Measurements from ENCODE around the gene NBPF20.
"Not testable (repeated sequence)": the region's sequence is repeated elsewhere in the genome, so short reads cannot be mapped to it uniquely, and the experiment has no call there.

Gene NBPF20

GRCh38 chr1:145453873-145454823 is 28.7 kb upstream of the NBPF20 start:
- not testable (repeated sequence) for H2AK5ac ChIP-seq (ENCODE audit: low read length); H3K4me3 ChIP-seq (ENCODE audit: low read depth, low read length); H4K12ac ChIP-seq (ENCODE audit: low read depth, low read length); H3K4me2 ChIP-seq (ENCODE audit: low read length); DNase-seq; H3K18ac ChIP-seq (ENCODE audit: low read length); H3K36me3 ChIP-seq (ENCODE audit: control insufficient read depth in 1 of 2, insufficient read depth in 2 of 2, low read length in 2 of 2); H2BK12ac ChIP-seq (ENCODE audit: low read length); H3K4ac ChIP-seq (ENCODE audit: low read depth, low read length); H2BK5ac ChIP-seq (ENCODE audit: low read depth, low read length, poor library complexity); H3K14ac ChIP-seq (ENCODE audit: low read length); H3K79me1 ChIP-seq (ENCODE audit: low read length); H3K9me3 ChIP-seq (ENCODE audit: insufficient read depth, low read depth, low read length); H3K27me3 ChIP-seq (ENCODE audit: insufficient read depth, low read length); H4K91ac ChIP-seq (ENCODE audit: low read depth, low read length); H3K9ac ChIP-seq (ENCODE audit: low read length); H2AFZ ChIP-seq (ENCODE audit: insufficient read depth, low read length, poor library complexity); H3K27ac ChIP-seq (ENCODE audit: low read depth, low read length); H3K23ac ChIP-seq (ENCODE audit: low read length); H3K4me1 ChIP-seq (ENCODE audit: control insufficient read depth in 1 of 2, insufficient read depth in 2 of 2, low read length in 2 of 2); H3K79me2 ChIP-seq (ENCODE audit: control insufficient read depth, insufficient read depth, low read length, poor library complexity); H2BK120ac ChIP-seq (ENCODE audit: insufficient read depth, low read length, poor library complexity); H4K8ac ChIP-seq (ENCODE audit: low read depth, low read length)
- WGBS (ENCODE audit: extremely low coverage, insufficient coverage, insufficient read length), result no CpG with 5 or more reads among the region's 86 CpGs

DNA sequence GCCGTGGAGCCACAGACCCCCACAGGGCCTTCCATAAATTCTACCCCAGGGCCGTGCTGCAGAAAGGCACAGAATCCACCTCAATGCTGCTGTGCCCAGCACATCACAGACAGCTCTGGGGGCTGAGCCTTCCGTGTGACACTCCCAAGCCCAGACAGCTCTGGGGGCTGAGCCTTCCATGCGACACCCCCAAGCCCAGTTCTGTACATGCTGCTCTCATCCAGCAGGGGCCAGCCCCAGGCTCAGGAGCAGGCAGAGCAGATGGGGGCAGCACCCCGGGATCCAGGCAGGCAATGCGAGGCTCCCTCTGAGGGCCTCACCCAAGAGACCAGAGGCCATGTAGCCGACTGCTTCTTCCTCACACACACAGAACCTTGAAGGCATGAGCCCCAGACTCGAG is 27.1 kb upstream of the NBPF20 start:
- not testable (repeated sequence) for H3K36me3 ChIP-seq (ENCODE audit: control insufficient read depth in 1 of 2, insufficient read depth in 2 of 2, low read length in 2 of 2); H4K91ac ChIP-seq (ENCODE audit: low read depth, low read length); H3K4me2 ChIP-seq (ENCODE audit: low read length); H3K79me1 ChIP-seq (ENCODE audit: low read length); H2BK120ac ChIP-seq (ENCODE audit: insufficient read depth, low read length, poor library complexity); H4K8ac ChIP-seq (ENCODE audit: low read depth, low read length); H2BK5ac ChIP-seq (ENCODE audit: low read depth, low read length, poor library complexity); H2AFZ ChIP-seq (ENCODE audit: insufficient read depth, low read length, poor library complexity); DNase-seq; H3K9ac ChIP-seq (ENCODE audit: low read length); H3K14ac ChIP-seq (ENCODE audit: low read length); H3K23ac ChIP-seq (ENCODE audit: low read length); H3K4me3 ChIP-seq (ENCODE audit: low read depth, low read length); H3K9me3 ChIP-seq (ENCODE audit: insufficient read depth, low read depth, low read length); H2AK5ac ChIP-seq (ENCODE audit: low read length); H3K27me3 ChIP-seq (ENCODE audit: insufficient read depth, low read length); H3K27ac ChIP-seq (ENCODE audit: low read depth, low read length); H4K12ac ChIP-seq (ENCODE audit: low read depth, low read length); H3K18ac ChIP-seq (ENCODE audit: low read length); H3K4ac ChIP-seq (ENCODE audit: low read depth, low read length); H2BK12ac ChIP-seq (ENCODE audit: low read length); H3K4me1 ChIP-seq (ENCODE audit: control insufficient read depth in 1 of 2, insufficient read depth in 2 of 2, low read length in 2 of 2); H3K79me2 ChIP-seq (ENCODE audit: control insufficient read depth, insufficient read depth, low read length, poor library complexity)
- no CpG with 5 or more reads among the region's 8 CpGs for WGBS (ENCODE audit: extremely low coverage, insufficient coverage, insufficient read length)

GRCh38 chr1:145451914-145452313 is 26.5 kb upstream of the NBPF20 start:
- H3K4me1 ChIP-seq (ENCODE audit: control insufficient read depth in 1 of 2, insufficient read depth in 2 of 2, low read length in 2 of 2); H2BK5ac ChIP-seq (ENCODE audit: low read depth, low read length, poor library complexity); H2BK120ac ChIP-seq (ENCODE audit: insufficient read depth, low read length, poor library complexity); H4K8ac ChIP-seq (ENCODE audit: low read depth, low read length); H3K4ac ChIP-seq (ENCODE audit: low read depth, low read length); H3K79me2 ChIP-seq (ENCODE audit: control insufficient read depth, insufficient read depth, low read length, poor library complexity); H3K18ac ChIP-seq (ENCODE audit: low read length); H3K27ac ChIP-seq (ENCODE audit: low read depth, low read length); H3K27me3 ChIP-seq (ENCODE audit: insufficient read depth, low read length); H3K4me2 ChIP-seq (ENCODE audit: low read length); H2BK12ac ChIP-seq (ENCODE audit: low read length); H3K4me3 ChIP-seq (ENCODE audit: low read depth, low read length); H3K23ac ChIP-seq (ENCODE audit: low read length); H3K79me1 ChIP-seq (ENCODE audit: low read length); H2AFZ ChIP-seq (ENCODE audit: insufficient read depth, low read length, poor library complexity); H3K9me3 ChIP-seq (ENCODE audit: insufficient read depth, low read depth, low read length); H4K91ac ChIP-seq (ENCODE audit: low read depth, low read length); H3K14ac ChIP-seq (ENCODE audit: low read length); H3K36me3 ChIP-seq (ENCODE audit: control insufficient read depth in 1 of 2, insufficient read depth in 2 of 2, low read length in 2 of 2); H4K12ac ChIP-seq (ENCODE audit: low read depth, low read length); H3K9ac ChIP-seq (ENCODE audit: low read length); H2AK5ac ChIP-seq (ENCODE audit: low read length): not testable (repeated sequence)
- no CpG with 5 or more reads among the region's 8 CpGs for WGBS (ENCODE audit: extremely low coverage, insufficient coverage, insufficient read length)
- DNase-seq, result peak in 1 of 2 donors; percentile 31

GRCh38 chr1:145445219-145445618 is 19.8 kb upstream of the NBPF20 start:
- H4K8ac ChIP-seq (ENCODE audit: low read depth, low read length); H3K4me1 ChIP-seq (ENCODE audit: control insufficient read depth in 1 of 2, insufficient read depth in 2 of 2, low read length in 2 of 2); H3K36me3 ChIP-seq (ENCODE audit: control insufficient read depth in 1 of 2, insufficient read depth in 2 of 2, low read length in 2 of 2); H4K91ac ChIP-seq (ENCODE audit: low read depth, low read length); H3K27me3 ChIP-seq (ENCODE audit: insufficient read depth, low read length); H3K27ac ChIP-seq (ENCODE audit: low read depth, low read length); H3K14ac ChIP-seq (ENCODE audit: low read length); H2BK5ac ChIP-seq (ENCODE audit: low read depth, low read length, poor library complexity); H3K79me1 ChIP-seq (ENCODE audit: low read length); H3K79me2 ChIP-seq (ENCODE audit: control insufficient read depth, insufficient read depth, low read length, poor library complexity); H4K12ac ChIP-seq (ENCODE audit: low read depth, low read length); H3K9ac ChIP-seq (ENCODE audit: low read length); H3K23ac ChIP-seq (ENCODE audit: low read length); H3K18ac ChIP-seq (ENCODE audit: low read length); H2AK5ac ChIP-seq (ENCODE audit: low read length); H2AFZ ChIP-seq (ENCODE audit: insufficient read depth, low read length, poor library complexity); H3K4ac ChIP-seq (ENCODE audit: low read depth, low read length); H2BK120ac ChIP-seq (ENCODE audit: insufficient read depth, low read length, poor library complexity); H2BK12ac ChIP-seq (ENCODE audit: low read length); H3K9me3 ChIP-seq (ENCODE audit: insufficient read depth, low read depth, low read length); H3K4me2 ChIP-seq (ENCODE audit: low read length); H3K4me3 ChIP-seq (ENCODE audit: low read depth, low read length); DNase-seq: not testable (repeated sequence)
- WGBS (ENCODE audit: extremely low coverage, insufficient coverage, insufficient read length), result no CpG with 5 or more reads among the region's 11 CpGs
